Femur (tissue), 1 donor: Measurements from ENCODE around the gene MVB12B.

ENCODE experiments used
- DNase-seq: peaks from one replicate; pipeline ENCODE4 v3.0.0-alpha.2; 2017

Gene MVB12B

DNA sequence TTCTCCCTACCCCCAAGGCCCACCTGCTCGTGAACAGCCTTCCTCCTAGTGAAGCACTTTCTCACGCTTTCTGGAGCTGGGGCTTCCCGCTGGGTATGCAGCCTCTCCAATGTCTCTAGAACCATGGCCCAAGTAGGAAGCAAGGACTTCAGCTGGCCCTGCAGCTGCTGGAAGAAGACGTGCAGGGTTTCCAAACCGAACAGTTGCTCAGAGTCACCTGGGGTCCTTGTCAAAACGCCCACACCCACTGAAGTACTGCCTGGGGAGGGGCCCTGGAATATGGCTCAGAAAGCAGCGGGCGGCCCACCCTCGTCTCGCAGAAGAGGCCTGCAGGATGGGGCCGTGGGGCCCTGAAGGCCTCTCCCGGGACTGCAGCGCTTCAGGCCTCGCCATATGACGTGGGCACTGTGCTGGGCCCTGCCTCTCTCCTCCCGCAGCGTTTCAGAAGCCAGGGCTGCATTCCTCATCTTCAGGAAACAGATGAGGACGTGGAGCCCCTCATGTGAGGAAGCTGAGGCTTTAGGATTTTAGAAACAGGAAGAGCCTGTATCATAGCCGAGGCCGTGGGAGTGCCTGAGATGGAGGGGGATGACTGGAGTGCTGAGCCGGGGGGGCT is 171.1 kb downstream of the MVB12B start:
- DNase-seq = no peak

DNA sequence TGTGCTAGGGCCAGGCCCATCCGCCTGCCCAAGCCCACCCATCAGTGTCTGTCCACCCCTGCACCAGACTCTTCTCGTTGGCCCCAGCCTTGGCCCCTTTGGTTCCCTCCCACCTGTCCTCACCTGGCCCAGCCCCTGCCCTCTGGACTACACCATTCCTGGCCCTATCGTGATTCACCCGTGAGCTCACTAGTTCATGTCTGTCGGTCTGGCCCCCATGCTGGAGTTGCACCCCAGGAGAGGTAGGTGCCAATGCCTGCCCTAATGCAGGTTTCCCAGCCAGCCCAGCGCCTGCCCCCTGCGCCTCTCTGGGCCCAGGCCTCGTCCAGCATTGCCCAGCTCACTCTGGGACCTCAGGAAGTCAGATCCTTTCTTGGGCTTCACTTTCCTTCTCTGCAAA is 171.7 kb downstream of the MVB12B start:
- DNase-seq = no peak

GRCh38 chr9:126499005-126499910 is 172.6 kb downstream of the MVB12B start:
- DNase-seq = peak; percentile 52

DNA sequence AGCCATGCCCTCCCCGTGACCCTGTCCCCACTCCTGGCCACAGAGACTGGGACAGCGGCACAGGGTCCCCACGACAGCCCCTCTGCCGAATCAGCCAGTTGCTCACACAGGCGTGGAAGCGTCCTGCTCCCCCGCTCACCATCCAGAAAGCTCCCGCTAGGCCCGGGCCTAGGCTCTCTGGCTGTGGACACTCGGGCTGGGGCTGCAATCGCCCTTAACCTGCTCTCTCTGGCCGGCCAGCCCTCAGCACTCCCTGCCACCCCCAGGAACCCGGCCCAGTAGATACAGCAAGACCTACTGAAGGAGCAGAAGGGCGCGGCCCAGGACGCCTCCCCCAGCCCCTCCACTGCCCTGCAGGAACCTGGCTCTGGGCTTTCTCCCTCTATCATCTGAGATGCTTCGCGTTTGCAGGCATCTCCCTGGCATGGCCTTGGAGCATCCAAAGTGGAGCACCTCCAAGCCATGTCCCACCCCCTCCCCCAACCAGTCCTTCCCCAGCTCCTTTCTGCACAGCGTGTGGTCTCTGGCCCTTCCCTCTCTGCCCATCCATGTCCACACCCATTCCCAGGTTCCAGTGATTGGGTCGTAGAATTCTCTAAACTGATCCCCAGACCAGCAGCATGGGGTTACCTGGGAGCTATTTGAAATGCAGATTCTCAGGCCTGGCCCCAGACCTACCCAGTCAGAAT is 173.4 kb downstream of the MVB12B start:
- no peak for DNase-seq

DNA sequence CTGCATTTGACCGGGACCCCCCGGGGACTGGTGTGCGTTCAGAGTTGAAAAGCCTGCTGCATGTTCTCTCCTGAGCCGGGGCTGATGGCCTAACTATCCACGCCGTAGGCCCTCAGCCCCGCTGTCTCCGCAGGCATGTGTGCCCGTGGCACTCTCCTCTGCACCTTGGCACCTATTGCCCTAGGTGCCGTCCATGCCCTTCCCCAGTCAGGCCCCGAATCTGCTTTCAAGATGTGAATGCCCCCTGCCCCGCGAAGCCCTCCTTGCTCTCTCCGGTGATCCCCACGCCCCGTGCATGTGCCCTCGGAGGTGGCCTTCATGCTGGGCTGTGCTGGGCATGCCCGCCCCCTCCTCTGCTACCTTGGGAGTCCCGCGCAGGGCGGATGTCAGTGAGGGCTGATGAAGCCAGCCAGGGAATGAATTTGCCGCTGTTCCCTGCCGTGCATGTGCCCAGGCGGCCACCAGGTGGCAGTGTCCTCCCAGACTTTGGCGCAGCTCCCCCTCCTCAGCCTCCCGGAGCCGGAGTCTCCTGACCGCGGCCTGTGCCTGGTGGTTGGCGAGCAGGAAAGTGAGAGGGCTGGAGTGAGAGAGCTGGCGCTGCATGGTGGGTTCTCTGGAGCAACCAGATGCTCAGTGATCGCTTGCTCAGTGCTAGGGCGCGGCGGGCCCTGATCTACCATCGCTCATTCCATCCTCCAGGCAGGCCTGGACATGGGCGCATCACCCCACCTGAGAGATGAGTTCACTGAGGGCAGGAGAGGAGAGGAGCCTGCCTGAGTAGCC is 174.2 kb downstream of the MVB12B start:
- DNase-seq = peak; percentile 90

DNA sequence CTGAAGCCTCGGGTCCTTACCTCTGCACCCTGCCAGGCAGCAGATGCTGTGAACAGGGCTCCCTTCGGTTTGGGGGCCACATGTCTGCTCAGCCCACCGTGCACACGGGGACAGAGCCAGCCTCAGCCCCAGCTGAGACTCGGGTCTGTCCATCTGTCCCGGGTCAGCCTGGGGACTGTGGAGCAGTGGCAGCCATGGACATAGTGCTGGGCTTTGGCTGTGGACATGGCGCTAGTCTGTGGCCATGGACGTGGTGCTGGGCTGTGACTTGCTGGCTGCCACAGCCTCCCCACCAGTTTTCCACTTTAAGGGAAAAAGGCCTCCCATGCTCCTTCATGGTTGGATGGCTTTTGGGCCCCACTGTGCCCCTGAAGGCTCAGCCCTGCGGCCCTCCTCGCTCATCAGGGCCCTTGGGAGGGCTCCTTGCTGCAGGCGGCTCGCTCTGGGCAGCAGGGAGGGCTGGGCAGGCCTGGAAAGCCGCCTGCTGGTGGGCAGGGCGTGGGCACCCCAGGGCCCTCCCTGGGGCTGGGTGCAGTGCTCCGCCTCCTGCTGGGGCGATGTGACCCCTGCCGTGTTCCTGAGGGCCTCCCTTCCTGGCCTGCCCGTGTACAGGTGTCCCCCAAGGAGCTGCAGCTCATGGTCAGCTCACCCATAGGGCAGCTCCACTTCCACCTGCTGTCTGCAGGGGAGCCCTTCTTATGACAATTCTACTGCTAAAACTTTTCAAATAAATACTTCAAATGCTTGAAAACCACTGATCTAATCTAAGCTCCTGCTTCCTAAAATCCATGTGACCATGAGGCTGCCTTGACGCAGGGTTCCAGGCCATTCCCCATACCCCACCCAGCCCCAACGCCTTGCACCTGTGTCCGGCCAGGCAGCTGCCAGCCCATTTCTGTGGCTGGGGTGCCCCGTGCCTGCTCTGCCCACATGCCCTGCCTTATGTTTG is 175.0 kb downstream of the MVB12B start:
- no peak for DNase-seq

- DNase-seq = no peak
Measured at GRCh38 chr9:126502417-126503332, 176.0 kb downstream of the MVB12B start.

- DNase-seq = no peak
Measured at GRCh38 chr9:126503333-126504085, 176.9 kb downstream of the MVB12B start.

DNA sequence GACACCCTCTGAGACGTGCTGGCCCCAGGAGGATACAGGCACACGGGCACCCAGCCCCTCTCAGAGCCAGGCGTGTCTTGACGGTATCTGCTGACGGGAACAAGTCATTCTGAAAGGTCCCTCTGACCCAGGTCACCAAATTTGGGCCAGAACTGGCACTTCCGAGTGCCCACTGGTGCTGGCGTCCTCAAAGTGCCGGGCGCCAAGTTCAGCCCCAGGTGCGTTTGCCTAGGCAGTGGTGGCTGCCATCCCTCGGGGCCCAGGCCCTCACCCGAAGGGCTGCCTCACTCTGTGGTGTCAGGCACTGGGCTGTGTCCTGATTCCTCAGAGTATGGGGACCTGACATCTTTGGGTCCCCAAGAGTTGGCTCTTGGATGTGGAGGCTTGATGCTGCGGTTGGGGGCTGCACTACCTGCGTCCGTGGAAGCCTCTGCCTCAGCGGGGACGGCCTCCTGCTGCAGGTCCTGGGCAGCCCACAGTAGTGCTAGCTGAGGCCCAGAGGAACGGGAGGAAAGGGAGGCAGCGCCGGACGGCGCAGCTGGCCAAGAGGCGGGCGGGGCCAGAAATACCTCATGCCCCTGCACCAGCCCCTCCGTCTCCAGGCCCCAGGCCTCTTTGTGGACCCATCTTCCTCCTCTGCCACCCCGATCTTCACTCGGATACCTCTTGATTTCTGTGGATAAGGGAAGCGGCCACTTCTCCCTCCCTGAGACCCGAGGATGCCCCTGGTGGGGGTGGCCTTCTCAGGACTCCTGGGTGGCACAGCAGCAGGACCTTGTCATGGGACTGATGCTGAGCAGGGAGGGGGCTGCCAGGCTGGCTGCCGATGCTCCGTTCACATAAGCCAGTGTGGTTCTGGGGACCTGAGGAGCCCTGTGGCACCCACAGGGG is 177.7 kb downstream of the MVB12B start:
- DNase-seq = no peak

DNA sequence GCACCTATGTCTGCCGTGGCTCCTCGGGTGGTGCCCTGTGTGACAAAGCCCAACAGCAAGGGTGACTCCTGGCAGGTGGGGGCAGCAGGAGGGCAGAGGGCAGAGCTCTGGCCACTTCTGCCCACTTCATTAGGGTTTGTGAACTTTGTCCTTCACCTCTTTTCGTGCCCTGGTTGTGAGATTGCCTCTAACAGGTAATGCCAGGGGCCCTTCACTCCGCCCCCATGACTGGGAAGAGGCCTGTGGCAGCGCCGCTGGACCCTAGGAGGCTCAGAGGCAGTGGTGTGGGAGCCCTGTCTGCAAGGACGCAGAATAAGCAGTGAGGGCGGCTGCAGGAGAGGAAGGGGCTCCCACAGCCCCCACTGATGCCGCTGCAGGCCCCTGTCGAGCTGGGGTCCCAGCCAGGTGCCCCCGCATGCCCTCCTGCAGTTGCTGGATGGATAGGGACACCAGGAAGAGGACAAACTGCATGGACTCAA is 178.4 kb downstream of the MVB12B start:
- DNase-seq = no peak

GRCh38 chr9:126505697-126506346 is 179.2 kb downstream of the MVB12B start:
- no peak for DNase-seq

GRCh38 chr9:126506361-126507317 is 180.0 kb downstream of the MVB12B start:
- DNase-seq = no peak

GRCh38 chr9:126507318-126508109 is 180.9 kb downstream of the MVB12B start:
- no peak for DNase-seq

- no peak for DNase-seq
Measured at GRCh38 chr9:126508171-126508591, 181.6 kb downstream of the MVB12B start.

GRCh38 chr9:126508928-126509327 is 182.3 kb downstream of the MVB12B start:
- DNase-seq = no peak

DNA sequence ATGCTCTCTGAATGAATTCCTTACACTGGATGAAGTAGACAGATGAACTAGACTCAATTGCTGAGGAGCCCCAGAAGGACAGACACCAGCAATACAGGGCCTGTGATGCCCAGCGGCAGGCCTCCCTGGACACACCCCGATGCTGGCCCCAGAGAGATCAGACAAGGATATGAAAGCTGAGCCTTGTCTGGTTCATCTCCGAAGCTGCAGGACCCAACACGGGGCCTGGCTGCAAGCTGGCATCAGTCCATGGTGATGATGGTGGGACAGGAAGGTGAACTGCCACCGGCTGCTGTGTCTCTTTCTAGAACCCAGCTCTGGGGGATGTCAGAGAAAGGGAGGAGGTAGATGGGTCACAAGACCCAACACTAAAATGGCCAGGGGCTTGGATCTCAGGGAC is 183.1 kb downstream of the MVB12B start:
- no peak for DNase-seq
